GM18870 (cell line): Measurements from ENCODE around the gene PPP2R5A.
"Not testable (repeated sequence)": the region's sequence is repeated elsewhere in the genome, so short reads cannot be mapped to it uniquely, and the experiment has no call there.

Experiments used
- ATAC-seq: cut with Tn5 transposase; IDR thresholded peaks from one replicate; pipeline ENCODE4 v1.9.1; 2021; ENCODE audit warnings: moderate library complexity; ENCODE audit not compliant: unreplicated experiment

The PPP2R5A gene

DNA sequence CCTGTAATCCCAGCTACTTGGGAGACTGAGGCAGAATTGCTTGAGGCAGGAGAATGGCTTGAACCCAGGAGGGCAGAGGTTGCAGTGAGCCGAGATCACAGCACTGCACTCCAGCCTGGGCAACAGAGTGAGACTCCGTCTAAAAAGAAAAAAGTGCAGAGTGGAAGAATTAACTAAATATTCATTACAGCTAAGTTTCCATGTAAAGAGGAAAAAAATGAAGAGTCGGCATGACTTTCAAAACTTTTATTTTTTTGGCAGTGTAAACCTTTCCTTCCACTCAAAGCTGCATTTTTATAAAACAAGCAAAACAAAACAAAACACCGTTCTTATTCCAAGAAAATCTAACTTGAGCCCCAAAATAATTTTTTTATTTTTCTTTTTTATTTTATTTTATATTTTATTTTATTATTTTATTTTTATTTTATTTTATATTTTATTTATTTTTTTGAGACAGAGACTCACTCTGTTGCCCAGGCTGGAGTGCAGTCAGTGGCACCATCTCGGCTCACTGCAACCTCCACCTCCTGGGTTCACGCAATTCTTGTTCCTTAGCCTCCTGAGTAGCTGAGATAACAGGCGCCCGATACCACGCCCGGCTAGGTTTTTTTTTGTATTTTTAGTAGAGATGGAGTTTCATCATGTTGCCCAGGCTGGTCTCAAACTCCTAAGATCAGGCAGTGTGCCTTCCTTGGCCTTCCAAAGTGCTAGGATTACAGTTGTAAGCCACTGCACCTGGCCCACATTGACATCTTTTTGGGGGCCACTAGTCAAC, 66.6 kb downstream of the PPP2R5A start:
- no peak for ATAC-seq

DNA sequence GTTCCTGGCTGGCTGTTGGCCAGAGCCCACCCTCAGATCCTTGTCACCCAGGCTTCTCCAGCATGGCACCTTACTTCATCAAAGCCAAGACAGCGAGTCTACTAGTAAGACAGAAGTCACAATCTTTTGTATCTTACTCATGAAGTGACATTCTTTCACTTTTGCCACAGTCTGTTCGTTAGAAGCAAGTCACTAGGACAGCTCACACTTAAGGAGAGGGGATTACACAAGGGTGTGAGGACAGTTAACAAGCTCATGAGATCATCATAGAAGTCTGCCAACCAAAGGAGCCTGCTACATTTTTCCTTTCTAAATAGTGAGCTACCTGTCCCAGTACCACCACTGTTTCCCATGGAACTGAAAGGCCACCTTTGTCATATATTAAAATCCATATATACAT, 68.0 kb downstream of the PPP2R5A start:
- ATAC-seq = no peak

- no peak for ATAC-seq
These were observed 69.3 kb downstream of the PPP2R5A start for GRCh38 chr1:212354464-212354863.

DNA sequence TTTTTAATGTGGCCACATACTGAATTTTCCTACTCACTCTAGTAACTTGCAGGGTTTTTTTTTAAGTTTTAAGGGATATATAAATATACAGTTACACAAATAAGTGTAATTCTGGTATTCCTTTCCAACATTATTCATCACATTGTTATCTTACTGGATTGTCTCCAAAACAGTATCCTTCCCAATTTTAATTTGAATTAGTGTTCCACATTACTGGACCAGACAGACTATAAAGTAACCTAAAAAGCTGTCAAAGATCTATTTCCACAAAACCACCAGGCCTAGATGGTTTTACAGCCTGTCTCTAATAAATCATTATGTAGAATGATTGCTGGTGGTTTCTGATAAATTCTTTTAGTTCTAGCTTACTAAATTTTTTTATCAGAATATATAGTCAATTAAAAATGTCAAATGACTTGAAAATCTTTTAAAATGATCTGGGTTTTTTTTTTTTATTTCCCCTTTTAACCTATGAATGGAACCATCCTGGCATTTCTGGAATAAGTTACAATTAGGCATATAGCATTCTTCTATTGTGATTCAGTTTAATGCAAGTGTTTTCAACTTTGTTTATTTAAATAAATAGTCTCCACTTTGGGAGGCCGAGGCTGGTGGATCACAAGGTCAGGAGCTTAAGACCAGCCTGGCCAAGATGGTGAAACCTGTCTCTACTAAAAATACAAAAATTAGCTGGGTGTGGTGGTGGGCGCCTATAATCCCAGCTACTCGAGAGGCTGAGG, 70.2 kb downstream of the PPP2R5A start:
- ATAC-seq = no peak

DNA sequence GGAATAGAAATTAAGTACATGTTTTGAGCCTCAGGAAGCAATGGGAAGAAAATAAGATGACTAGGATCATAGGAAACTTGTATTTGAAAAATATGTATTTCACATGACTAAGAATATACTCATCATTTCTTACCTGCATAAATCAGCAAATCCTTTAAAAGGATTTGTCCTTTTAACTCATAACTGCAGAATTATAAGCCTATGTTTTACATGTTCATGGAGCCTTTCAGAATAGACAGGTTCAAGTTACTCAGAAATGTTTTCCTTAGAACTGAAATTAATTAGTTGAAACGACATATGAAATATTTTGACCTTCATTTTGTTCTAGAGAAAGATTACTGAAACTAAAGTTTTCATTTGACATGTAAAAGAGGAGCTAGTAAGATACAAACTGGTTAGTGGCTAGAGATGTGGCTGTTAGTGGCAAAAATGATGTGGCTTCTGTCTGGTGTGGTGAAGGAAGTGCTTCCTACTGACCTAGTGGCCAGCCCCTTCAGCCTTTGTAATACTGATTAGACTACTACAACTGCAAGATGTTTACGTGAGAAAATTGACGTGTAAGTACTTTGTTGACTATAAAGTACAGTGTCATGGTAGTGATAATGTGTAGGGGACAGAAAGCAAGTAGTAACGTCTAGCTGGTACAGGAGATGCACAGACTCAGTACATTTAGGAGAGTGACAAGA, 74.7 kb downstream of the PPP2R5A start:
- ATAC-seq = no peak

DNA sequence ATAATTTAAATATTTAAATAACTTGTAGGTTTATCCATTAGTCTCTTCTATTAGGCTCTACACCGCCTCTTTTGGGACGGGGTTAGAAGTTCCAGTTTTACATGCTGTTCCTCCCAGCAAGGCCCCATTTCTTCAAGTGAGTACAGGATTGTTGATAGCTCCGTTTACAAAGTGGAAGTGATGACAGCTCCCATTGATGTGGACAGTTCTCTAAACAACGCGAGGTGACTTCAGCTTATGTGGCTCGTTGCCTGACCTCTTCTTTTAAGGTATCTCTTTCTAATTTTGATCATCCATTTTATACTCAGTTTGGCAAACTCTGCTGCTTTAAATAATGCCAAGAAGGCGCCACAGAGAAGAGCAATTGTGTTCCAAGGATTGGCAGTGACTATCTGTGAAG, 79.8 kb downstream of the PPP2R5A start:
- ATAC-seq = no peak

- ATAC-seq = no peak
These were observed 81.7 kb downstream of the PPP2R5A start for GRCh38 chr1:212366901-212367300.

GRCh38 chr1:212367474-212368072, 82.4 kb downstream of the PPP2R5A start:
- ATAC-seq = no peak

- peak; percentile 72 for ATAC-seq
These were observed 82.9 kb downstream of the PPP2R5A start for GRCh38 chr1:212368073-212368484.

- no peak for ATAC-seq
These were observed 90.8 kb downstream of the PPP2R5A start for GRCh38 chr1:212375986-212376385.

DNA sequence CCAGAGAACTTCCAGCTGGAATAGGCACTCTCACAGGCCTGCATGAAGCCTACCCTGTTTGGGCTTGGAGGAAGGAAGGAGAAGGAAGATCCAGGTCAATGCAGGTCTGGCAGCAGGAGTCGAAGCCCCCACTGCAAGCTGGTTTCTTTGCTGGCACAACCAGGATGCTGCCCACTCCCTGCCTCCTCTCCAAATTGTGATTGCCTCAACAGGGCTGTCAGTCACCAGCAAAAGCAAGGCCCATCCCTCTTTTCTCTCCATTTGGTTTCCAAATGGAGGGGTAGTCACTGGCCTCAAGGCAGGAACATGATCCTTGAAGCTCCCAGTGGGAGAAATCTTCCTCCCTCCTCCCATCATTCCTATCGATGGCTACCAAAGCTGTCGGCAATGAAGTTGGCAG, 92.4 kb downstream of the PPP2R5A start:
- ATAC-seq = no peak

GRCh38 chr1:212379366-212379765, 94.2 kb downstream of the PPP2R5A start:
- ATAC-seq = no peak

GRCh38 chr1:212381397-212382035, 96.3 kb downstream of the PPP2R5A start:
- no peak for ATAC-seq

- ATAC-seq = no peak
These were observed 100.8 kb downstream of the PPP2R5A start for GRCh38 chr1:212386029-212386428.

GRCh38 chr1:212388985-212389716, 103.9 kb downstream of the PPP2R5A start:
- no peak for ATAC-seq

DNA sequence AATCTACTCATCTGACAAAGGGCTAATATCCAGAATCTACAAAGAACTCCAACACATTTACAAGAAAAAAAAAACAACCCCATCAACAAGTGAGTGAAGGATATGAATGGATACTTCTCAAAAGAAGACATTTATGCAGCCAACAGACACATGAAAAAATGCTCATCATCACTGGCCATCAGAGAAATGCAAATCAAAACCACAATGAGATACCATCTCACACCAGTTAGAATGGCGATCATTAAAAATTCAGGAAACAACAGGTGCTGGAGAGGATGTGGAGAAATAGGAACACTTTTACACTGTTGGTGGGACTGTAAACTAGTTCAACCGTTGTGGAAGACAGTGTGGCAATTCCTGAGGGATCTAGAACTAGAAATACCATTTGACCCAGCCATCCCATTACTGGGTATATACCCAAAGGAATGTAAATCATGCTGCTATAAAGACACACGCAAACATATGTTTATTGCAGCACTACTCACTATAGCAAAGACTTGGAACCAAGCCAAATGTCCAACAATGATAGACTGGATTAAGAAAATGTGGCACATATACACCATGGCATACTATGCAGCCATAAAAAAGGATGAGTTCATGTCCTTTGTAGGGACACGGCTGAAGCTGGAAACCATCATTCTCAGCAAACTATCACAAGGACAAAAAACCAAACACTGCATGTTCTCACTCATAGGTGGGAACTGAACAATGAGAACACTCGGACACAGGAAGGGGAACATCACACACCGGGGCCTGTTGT, 110.6 kb downstream of the PPP2R5A start:
- ATAC-seq = not testable (repeated sequence)

DNA sequence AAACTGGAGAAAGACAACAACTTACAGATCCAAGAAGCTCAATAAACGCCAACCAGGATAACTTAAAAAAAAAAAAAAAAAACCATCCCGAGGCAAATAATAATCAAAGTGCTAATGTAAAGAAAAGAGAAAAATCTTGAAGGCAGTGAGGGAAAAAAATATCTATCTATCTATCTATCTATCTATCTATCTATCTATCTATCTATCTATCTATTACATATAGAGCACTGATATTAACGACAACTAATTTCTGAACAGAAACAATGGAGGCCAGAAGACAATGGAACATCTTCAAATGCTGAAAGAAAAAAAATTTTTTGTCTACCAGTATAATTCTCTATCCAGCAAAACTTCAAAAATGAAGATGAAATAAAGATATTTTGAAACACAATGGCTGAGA, 111.4 kb downstream of the PPP2R5A start:
- no peak for ATAC-seq

DNA sequence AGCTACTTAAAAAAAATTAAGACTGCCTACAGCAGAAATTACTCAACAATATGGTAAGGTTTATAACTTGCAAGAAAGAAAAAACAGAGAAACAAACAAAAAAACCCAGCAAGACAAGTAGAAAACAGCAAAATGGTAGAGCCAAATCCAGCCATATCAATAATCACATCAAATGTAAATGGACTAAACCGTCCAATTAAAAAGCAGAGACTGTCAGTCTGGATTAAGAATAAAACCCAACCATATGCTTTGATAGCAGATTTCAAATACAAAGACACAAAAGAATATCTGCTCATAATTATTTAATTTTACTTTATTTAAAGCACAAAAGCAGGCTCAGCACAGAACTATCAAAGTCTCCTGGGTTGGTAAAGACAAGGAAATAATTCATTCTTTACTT, 112.0 kb downstream of the PPP2R5A start:
- no peak for ATAC-seq

GRCh38 chr1:212401042-212401441, 115.8 kb downstream of the PPP2R5A start:
- ATAC-seq = no peak
